Loucy (cell line): ENCODE data around the gene TAS1R2.

Experiments used
- H2AFZ ChIP-seq: fragments of 200-600 bp; sonication (generic); 2 replicates; pipeline ENCODE4 v1.6.0; 2016; ENCODE audit warnings: antibody characterized with exemption, mild to moderate bottlenecking, low read length, moderate library complexity
- H3F3A ChIP-seq: fragments of 200-600 bp; 2 replicates; pipeline ENCODE4 v1.6.0; 2016; ENCODE audit warnings: antibody characterized with exemption, low read depth, mild to moderate bottlenecking
- H3K27me3 ChIP-seq: fragments of 200-600 bp; sonication (generic); 2 replicates; pipeline ENCODE4 v1.6.1; 2014; ENCODE audit warnings: low read length, mild to moderate bottlenecking; ENCODE audit not compliant: insufficient read depth, poor library complexity, severe bottlenecking
- H3K36me3 ChIP-seq: fragments of 200-600 bp; sonication (generic); 2 replicates; pipeline ENCODE4 v1.6.1; 2016; ENCODE audit warnings: low read length; ENCODE audit not compliant: insufficient read depth
- H3K4me1 ChIP-seq: fragments of 200-600 bp; sonication (generic); 2 replicates; pipeline ENCODE4 v1.5.1; 2014; ENCODE audit warnings: low read length, mild to moderate bottlenecking; ENCODE audit not compliant: insufficient read depth, poor library complexity, severe bottlenecking
- H3K4me2 ChIP-seq: fragments of 200-600 bp; sonication (generic); 2 replicates; pipeline ENCODE4 v1.6.0; 2014; ENCODE audit warnings: antibody characterized with exemption, low read length, low read depth, mild to moderate bottlenecking; ENCODE audit not compliant: poor library complexity, severe bottlenecking
- H3K4me3 ChIP-seq: fragments of 200-600 bp; sonication (generic); 2 replicates; pipeline ENCODE4 v1.5.1; 2014; ENCODE audit warnings: low read length, mild to moderate bottlenecking, mixed read lengths; ENCODE audit not compliant: poor library complexity, severe bottlenecking
- H3K79me2 ChIP-seq: fragments of 200-600 bp; sonication (generic); 2 replicates; pipeline ENCODE4 v1.6.1; 2014; ENCODE audit warnings: low read length; ENCODE audit not compliant: insufficient read depth
- H3K9ac ChIP-seq: fragments of 200-600 bp; sonication (generic); 2 replicates; pipeline ENCODE4 v1.6.0; 2014; ENCODE audit warnings: mild to moderate bottlenecking, low read depth, low read length, moderate library complexity; ENCODE audit not compliant: poor library complexity, severe bottlenecking
- H3K9me2 ChIP-seq: fragments of 200-600 bp; sonication (generic); replicated peaks from 2 replicates; pipeline ENCODE4 v1.6.1; 2016; ENCODE audit warnings: low read depth, low read length, mixed read lengths
- H3K9me3 ChIP-seq: fragments of 200-600 bp; sonication (generic); 2 replicates; pipeline ENCODE4 v1.6.1; 2014; ENCODE audit warnings: mild to moderate bottlenecking, antibody characterized with exemption, low read length, low read depth; ENCODE audit not compliant: insufficient read depth
- H4K20me1 ChIP-seq: fragments of 200-600 bp; sonication (generic); 2 replicates; pipeline ENCODE4 v1.6.0; 2014; ENCODE audit warnings: antibody characterized with exemption, low read length, mild to moderate bottlenecking; ENCODE audit not compliant: insufficient read depth, poor library complexity, severe bottlenecking
- CTCF ChIP-seq: fragments of 200-600 bp; sonication (generic); conservative IDR thresholded peaks from 2 replicates; pipeline ENCODE4 v1.5.1; 2014; ENCODE audit warnings: mild to moderate bottlenecking, antibody characterized with exemption, low read length
- EZH2phosphoT487 ChIP-seq: fragments of 200-600 bp; IDR thresholded peaks from 2 replicates; pipeline ENCODE4 v1.6.1; 2018; ENCODE audit warnings: antibody characterized with exemption, mild to moderate bottlenecking, moderate library complexity, borderline replicate concordance

Gene TAS1R2

GRCh38 chr1:18875107-18875795 lies 15.8 kb upstream of the TAS1R2 start:
- Histone ChIP-seq H2AFZ (no peak overlapping the region), H3K4me3 (no peak overlapping the region), H3K9ac (no peak overlapping the region), H3K9me2 (no peaks in the 10 kb centered on the region), H4K20me1 (no peaks in the 10 kb centered on the region), H3K4me1 (peaks cover 11% of the 10 kb centered on the region), H3K27me3 (no peaks in the 10 kb centered on the region), H3K9me3 (no peaks in the 10 kb centered on the region), H3K79me2 (no peaks in the 10 kb centered on the region), H3K4me2 (no peak overlapping the region), H3K36me3 (no peaks in the 10 kb centered on the region), H3F3A (no peaks in the 10 kb centered on the region)
- TF ChIP-seq CTCF, result peak; percentile 83
- no peak for TF ChIP-seq EZH2phosphoT487

- Histone ChIP-seq H3K36me3 (no peaks in the 10 kb centered on the region), H3K9ac (no peak overlapping the region), H4K20me1 (no peaks in the 10 kb centered on the region), H3K4me3 (no peak overlapping the region), H3K27me3 (no peaks in the 10 kb centered on the region), H3K9me2 (no peaks in the 10 kb centered on the region), H3K9me3 (no peaks in the 10 kb centered on the region), H3F3A (no peaks in the 10 kb centered on the region), H3K4me1 (peaks cover 6% of the 10 kb centered on the region), H2AFZ (no peak overlapping the region), H3K4me2 (no peak overlapping the region), H3K79me2 (no peaks in the 10 kb centered on the region)
- no peak for TF ChIP-seq EZH2phosphoT487
- no peak for TF ChIP-seq CTCF
These were observed 15.1 kb upstream of the TAS1R2 start for GRCh38 chr1:18874600-18874999.

- Histone ChIP-seq H3K36me3 (no peaks in the 10 kb centered on the region), H4K20me1 (no peaks in the 10 kb centered on the region), H3K27me3 (no peaks in the 10 kb centered on the region), H2AFZ (no peak overlapping the region), H3K79me2 (no peaks in the 10 kb centered on the region), H3K4me2 (no peak overlapping the region), H3K4me1 (peaks cover under 1% of the 10 kb centered on the region), H3K9me3 (no peaks in the 10 kb centered on the region), H3K4me3 (no peak overlapping the region), H3K9ac (no peak overlapping the region), H3F3A (no peaks in the 10 kb centered on the region), H3K9me2 (no peaks in the 10 kb centered on the region)
- TF ChIP-seq EZH2phosphoT487, result no peak
- TF ChIP-seq CTCF, result no peak
These were observed 14.6 kb upstream of the TAS1R2 start for GRCh38 chr1:18874036-18874435.
